Keratinocyte (primary cell): ENCODE data around the gene SNCB. TPM values are rescaled to one million over a fixed set of nuclear protein-coding genes. Genes with fewer than 3 reads are reported as not detected.

ENCODE experiments used
- DNase-seq: peaks from one replicate; pipeline ENCODE4 v3.0.0-alpha.2; 2011; ENCODE audit warnings: low read depth, missing footprints, low spot score
- FAIRE-seq: peaks from 2 replicates; lab custom pipeline; 2011; peaks lifted over from hg19 to GRCh38; lab: Jason Lieb, UNC
- H2AFZ ChIP-seq: 2 replicates; pipeline ENCODE4 v1.6.0; 2012; ENCODE audit warnings: low read length, control low read depth, inconsistent platforms; ENCODE audit not compliant: control insufficient read depth
- H3K27ac ChIP-seq: 2 replicates; pipeline ENCODE4 v1.5.1; 2011; ENCODE audit warnings: low read length; ENCODE audit not compliant: control insufficient read depth, insufficient read depth
- H3K27me3 ChIP-seq: 3 replicates; pipeline ENCODE4 v1.6.0; 2011; ENCODE audit warnings: low read length; ENCODE audit not compliant: control insufficient read depth, insufficient read depth; ENCODE audit errors: extremely low read depth
- H3K36me3 ChIP-seq, 2 experiments: 2 replicates in 1 of 2; 3 replicates in 1 of 2; pipeline ENCODE4 v1.5.1; 2011; ENCODE audit warnings: low read length in 2 of 2, mild to moderate bottlenecking in 1 of 2; ENCODE audit not compliant: control insufficient read depth in 2 of 2, insufficient read depth in 2 of 2; ENCODE audit errors: extremely low read depth in 1 of 2
- H3K4me1 ChIP-seq: 3 replicates; pipeline ENCODE4 v1.5.1; 2011; ENCODE audit warnings: low read length; ENCODE audit not compliant: control insufficient read depth, insufficient read depth; ENCODE audit errors: extremely low read depth
- H3K4me2 ChIP-seq: 3 replicates; pipeline ENCODE4 v1.6.0; 2011; ENCODE audit warnings: low read depth, low read length; ENCODE audit not compliant: control insufficient read depth, insufficient read depth; ENCODE audit errors: extremely low read depth
- H3K4me3 ChIP-seq, 3 experiments: fragments of 200-600 bp in 1 of 3; sonication (generic) in 1 of 3; 2 replicates in 2 of 3; 3 replicates in 1 of 3; pipeline ENCODE4 v1.5.1; 2011 to 2016; ENCODE audit warnings: low read length in 3 of 3, mild to moderate bottlenecking in 3 of 3, control low read depth in 2 of 3, inconsistent platforms in 1 of 3, low read depth in 1 of 3, mixed read lengths in 1 of 3, mixed run types in 1 of 3, moderate library complexity in 1 of 3; ENCODE audit not compliant: control insufficient read depth in 2 of 3, insufficient read depth in 2 of 3; ENCODE audit errors: extremely low read depth in 1 of 3
- H3K79me2 ChIP-seq: 2 replicates; pipeline ENCODE4 v1.6.0; 2012; ENCODE audit warnings: low read length; ENCODE audit not compliant: control insufficient read depth, insufficient read depth
- H3K9ac ChIP-seq: 3 replicates; pipeline ENCODE4 v1.6.0; 2011; ENCODE audit warnings: low read length; ENCODE audit not compliant: control insufficient read depth, insufficient read depth; ENCODE audit errors: extremely low read depth
- H3K9me1 ChIP-seq: 3 replicates; pipeline ENCODE4 v1.6.0; 2011; ENCODE audit warnings: low read length; ENCODE audit not compliant: control insufficient read depth, insufficient read depth; ENCODE audit errors: extremely low read depth
- H3K9me3 ChIP-seq: 2 replicates; pipeline ENCODE4 v1.5.1; 2012; ENCODE audit warnings: low read depth, low read length; ENCODE audit not compliant: control insufficient read depth
- H4K20me1 ChIP-seq: 3 replicates; pipeline ENCODE4 v1.6.0; 2011; ENCODE audit warnings: low read length; ENCODE audit not compliant: control insufficient read depth, insufficient read depth; ENCODE audit errors: extremely low read depth
- CTCF ChIP-seq, 3 experiments: IDR thresholded peaks in 1 of 3; conservative IDR thresholded peaks in 1 of 3; optimal IDR thresholded peaks in 1 of 3; 2 replicates in 2 of 3; 3 replicates in 1 of 3; pipeline versions ENCODE3 to v1.5.1; 2011; ENCODE audit warnings: low read length in 3 of 3, mild to moderate bottlenecking in 3 of 3, moderate library complexity in 2 of 3, control low read depth in 1 of 3, inconsistent platforms in 1 of 3; ENCODE audit not compliant: insufficient read depth in 2 of 3; ENCODE audit errors: extremely low read depth in 1 of 3
- EZH2 ChIP-seq: IDR thresholded peaks from one replicate; pipeline ENCODE4 v1.6.1; 2012; ENCODE audit warnings: inconsistent platforms, mild to moderate bottlenecking, low read length, moderate library complexity
- dilution Hi-C: fragments of 300-500 bp; cut with MboI; formaldehyde crosslinking; loops from one replicate; pipeline ENCODE4 v1.7.0; 2020; ENCODE audit warnings: low sequenced_read_pairs; ENCODE audit not compliant: extremely low pct_ligation_motif_present
- polyA plus RNA-seq, 5 experiments: library from polyadenylated mRNA; depleted of rRNA in 3 of 5; stranded (reverse) in 3 of 5; stranded (forward) in 1 of 5; unstranded in 1 of 5; fragments of >200 nt; gene quantifications; 1 replicate in 1 of 5; 2 replicates in 3 of 5; 3 replicates in 1 of 5; pipeline versions ENCODE4 v1.2.1 to v1.2.3, GENCODE V29; 2011 to 2012; ENCODE audit warnings: missing spikeins in 2 of 5, low read depth in 1 of 5, low replicate concordance in 1 of 5

The SNCB gene
- polyA plus RNA-seq, 1 donor (not counting 4 experiments of a cell fraction or from before 2014, with no cell fraction given): 0.69 TPM

GRCh38 chr5:176662371-176663333 lies 32.3 kb upstream of the SNCB start:
- peaks cover 3% of the 10 kb centered on the region for H4K20me1 ChIP-seq
- H3K4me3 ChIP-seq: no peak overlapping the region
- H3K9me1 ChIP-seq: no peaks in the 10 kb centered on the region
- no peaks in the 10 kb centered on the region for H3K9me3 ChIP-seq
- no peak for FAIRE-seq
- no peak for DNase-seq
- H3K27ac ChIP-seq: no peak overlapping the region
- H3K9ac ChIP-seq: no peak overlapping the region
- peaks cover 7% of the 10 kb centered on the region for H3K27me3 ChIP-seq
- TF ChIP-seq CTCF (optimal IDR thresholded peaks at IDR 0.05 in 1 of 3, IDR thresholded peaks at IDR 0.05 in 1 of 3, conservative IDR thresholded peaks at IDR 0.05 in 1 of 3; ENCODE audit: extremely low read depth in 1 of 3, insufficient read depth in 2 of 3, low read length in 3 of 3) (no peak), EZH2 (no peak)
- no peaks in the 10 kb centered on the region for H3K79me2 ChIP-seq
- peaks cover 0 to under 1% of the 10 kb centered on the region in 2 experiments for H3K36me3 ChIP-seq
- dilution Hi-C loops: no loop called here
- no peak overlapping the region for H2AFZ ChIP-seq
- no peak overlapping the region for H3K4me2 ChIP-seq
- no peaks in the 10 kb centered on the region for H3K4me1 ChIP-seq

GRCh38 chr5:176661676-176662075 lies 31.3 kb upstream of the SNCB start:
- Histone ChIP-seq H3K27ac (no peak overlapping the region), H3K27me3 (peaks cover 7% of the 10 kb centered on the region), H3K9me1 (no peaks in the 10 kb centered on the region), H2AFZ (no peak overlapping the region), H3K79me2 (no peaks in the 10 kb centered on the region), H3K9me3 (no peaks in the 10 kb centered on the region), H3K9ac (no peak overlapping the region), H3K4me2 (no peak overlapping the region), H4K20me1 (peaks cover 3% of the 10 kb centered on the region), H3K4me3 (no peak overlapping the region), H3K36me3 (peaks cover 0 to 4% of the 10 kb centered on the region in 2 experiments), H3K4me1 (no peaks in the 10 kb centered on the region)
- dilution Hi-C loops: no loop called here
- FAIRE-seq: no peak
- TF ChIP-seq EZH2: no peak
- no peak for TF ChIP-seq CTCF (optimal IDR thresholded peaks at IDR 0.05 in 1 of 3, IDR thresholded peaks at IDR 0.05 in 1 of 3, conservative IDR thresholded peaks at IDR 0.05 in 1 of 3; ENCODE audit: extremely low read depth in 1 of 3, insufficient read depth in 2 of 3, low read length in 3 of 3)
- no peak for DNase-seq
